ENCODE results near the gene IGF2R.
A peak's percentile ranks its signal among the peaks of the same experiment; 100 is the strongest.
"Not testable (repeated sequence)": the region's sequence is repeated elsewhere in the genome, so short reads cannot be mapped to it uniquely, and the experiment has no call there.

The IGF2R gene

DNA sequence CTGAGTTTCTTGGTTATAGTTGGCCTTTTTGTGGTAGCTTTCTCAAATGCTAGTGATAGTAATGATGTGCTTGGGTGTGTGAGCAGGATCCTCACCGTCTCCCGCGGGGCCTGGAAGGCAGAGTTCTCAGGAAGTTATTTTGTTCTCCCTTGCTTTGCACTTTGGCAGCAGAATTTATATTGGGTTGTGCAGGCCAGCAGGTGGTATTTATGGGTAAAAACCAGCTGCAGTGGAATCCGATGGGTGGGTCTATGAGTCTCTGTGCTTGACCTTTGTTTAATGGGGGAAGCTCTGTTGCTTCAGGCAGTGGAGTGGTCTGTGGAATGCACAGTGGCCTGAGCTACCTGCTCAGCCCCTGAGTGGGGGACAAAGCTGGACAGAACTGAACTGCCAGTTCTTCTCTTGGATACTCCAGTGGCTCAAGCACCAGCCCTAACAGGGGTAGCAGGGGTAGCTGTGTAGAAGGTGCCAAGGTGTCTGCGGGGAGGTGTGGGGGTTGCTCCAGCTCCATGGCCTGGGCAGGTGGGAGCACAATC lies 27.3 kb downstream of the IGF2R start:
- DNase-seq (ENCODE audit: low spot score), result no peak
- CTCF ChIA-PET, result interaction anchor here (0.6 kb wide), 1 partner anchor 268 kb away, joined by 3 read pairs; no protein-coding TSS in a partner anchor
- no peak overlapping the region; the same call in 1 of the 2 replicates for H3K27ac ChIP-seq
- TF ChIP-seq, protein P1, sequence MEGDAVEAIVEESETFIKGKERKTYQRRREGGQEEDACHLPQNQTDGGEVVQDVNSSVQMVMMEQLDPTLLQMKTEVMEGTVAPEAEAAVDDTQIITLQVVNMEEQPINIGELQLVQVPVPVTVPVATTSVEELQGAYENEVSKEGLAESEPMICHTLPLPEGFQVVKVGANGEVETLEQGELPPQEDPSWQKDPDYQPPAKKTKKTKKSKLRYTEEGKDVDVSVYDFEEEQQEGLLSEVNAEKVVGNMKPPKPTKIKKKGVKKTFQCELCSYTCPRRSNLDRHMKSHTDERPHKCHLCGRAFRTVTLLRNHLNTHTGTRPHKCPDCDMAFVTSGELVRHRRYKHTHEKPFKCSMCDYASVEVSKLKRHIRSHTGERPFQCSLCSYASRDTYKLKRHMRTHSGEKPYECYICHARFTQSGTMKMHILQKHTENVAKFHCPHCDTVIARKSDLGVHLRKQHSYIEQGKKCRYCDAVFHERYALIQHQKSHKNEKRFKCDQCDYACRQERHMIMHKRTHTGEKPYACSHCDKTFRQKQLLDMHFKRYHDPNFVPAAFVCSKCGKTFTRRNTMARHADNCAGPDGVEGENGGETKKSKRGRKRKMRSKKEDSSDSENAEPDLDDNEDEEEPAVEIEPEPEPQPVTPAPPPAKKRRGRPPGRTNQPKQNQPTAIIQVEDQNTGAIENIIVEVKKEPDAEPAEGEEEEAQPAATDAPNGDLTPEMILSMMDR (conservative IDR thresholded peaks at IDR 0.05; ENCODE audit: low read depth), result no peak
- POLR2A ChIA-PET (ENCODE audit: low non-redundant PET), result no interaction called here

DNA sequence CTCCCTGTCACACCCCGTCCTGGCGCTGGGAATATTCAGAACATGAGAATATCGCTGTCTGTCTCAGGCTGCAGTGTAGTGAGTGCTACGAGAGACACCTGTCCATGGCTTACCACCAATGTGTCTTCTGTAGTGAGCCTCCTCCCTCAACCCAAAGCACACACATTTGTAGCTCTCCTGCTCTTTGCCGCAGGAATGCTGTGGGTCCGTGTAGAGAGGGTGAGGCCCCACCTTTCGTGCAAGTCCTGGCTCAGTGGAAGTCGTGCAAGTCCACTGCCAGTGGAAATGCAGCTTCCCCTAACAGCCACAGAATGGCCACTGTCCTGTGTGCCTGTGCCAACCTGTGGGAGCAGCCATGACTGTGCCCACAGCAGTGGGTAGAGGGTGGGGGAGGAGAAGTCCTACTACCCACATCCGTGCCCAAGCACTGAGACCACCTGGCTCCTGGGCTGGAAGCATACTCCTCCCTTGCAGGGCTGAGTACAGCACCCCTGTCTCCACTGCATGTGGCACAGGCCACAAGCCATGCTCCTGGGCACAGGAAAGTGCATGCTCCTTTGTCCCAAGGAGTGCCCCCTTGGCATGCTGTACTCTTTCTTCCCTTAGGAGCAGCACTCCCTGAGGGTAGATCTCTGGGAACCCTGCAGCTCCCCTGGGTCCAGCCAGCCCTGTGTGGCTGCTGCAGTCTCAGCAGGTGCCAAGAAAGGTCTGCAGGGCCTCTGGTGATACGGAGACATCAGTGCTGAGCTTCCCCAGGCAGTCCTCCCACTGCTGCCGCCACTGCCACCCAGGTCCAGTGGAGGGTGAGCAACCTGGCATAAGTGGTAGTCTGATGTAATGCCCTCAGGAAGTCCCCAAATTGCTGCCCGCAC lies 28.0 kb downstream of the IGF2R start:
- POLR2A ChIA-PET (ENCODE audit: low non-redundant PET), result no interaction called here

DNA sequence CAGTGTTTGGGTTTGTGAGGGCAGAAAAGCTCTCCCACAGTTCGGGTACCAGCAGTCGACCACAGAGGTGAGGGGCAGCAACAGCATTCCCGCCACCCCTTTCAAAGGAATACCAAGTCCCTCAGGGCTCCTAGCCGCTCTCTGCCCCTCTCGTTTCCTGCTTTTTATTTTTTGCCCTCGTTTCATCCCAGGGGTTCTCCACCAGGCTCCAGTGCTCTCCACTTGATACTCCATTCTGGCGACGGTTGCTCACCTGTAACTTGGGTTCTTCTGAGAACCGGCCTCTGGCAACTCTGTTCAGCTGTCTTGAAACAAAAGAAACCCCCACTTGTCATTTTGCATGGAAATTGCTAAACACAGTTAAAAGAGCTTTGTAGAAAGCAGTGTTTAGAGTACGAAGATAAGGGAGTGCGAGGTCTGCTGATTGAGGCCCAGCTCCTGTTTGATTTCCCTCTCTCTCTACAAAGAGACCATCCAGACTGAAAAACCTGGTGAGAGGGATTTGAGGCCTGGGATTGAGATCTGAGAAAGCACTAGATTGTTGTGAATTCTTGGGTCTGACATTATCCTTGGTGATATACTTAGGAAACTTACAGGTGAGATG lies 28.7 kb downstream of the IGF2R start:
- ChIA-PET CTCF (no interaction called here), POLR2A (ENCODE audit: low non-redundant PET) (no interaction called here)
- no peak for DNase-seq (ENCODE audit: low spot score)
- TF ChIP-seq, protein P1 (conservative IDR thresholded peaks at IDR 0.05; ENCODE audit: low read depth), result no peak
- H3K27ac ChIP-seq, result no peak overlapping the region

More for the DNA sequence above, 28.0 kb downstream of the IGF2R start:
- TF ChIP-seq, protein P1 (conservative IDR thresholded peaks at IDR 0.05; ENCODE audit: low read depth), result no peak
- no peak overlapping the region; the same call in 1 of the 2 replicates for H3K27ac ChIP-seq
- CTCF ChIA-PET, result no interaction called here
- no peak for DNase-seq (ENCODE audit: low spot score)

DNA sequence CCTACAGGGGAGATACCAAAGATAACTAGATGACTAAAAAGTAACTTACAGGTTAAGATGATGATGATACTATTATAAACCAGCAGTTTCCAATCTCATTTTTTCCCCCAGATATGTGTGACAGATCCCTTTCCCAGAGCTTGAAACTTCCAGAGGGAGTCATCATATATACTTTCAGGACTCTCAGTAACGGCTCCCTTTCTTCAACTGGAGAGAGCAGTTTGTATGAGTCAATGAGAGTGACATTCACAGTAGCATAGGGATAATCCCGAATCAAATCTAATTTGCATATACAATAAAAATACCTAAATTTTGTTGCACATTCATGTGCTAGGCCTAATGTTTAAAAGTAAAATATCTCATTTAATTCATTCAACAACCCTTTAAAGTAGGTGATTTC lies 29.7 kb downstream of the IGF2R start:
- CTCF ChIA-PET, result interaction anchor here (0.6 to 0.7 kb wide), 2 partner anchors 9 to 121 kb away, joined by 3 read pairs; no protein-coding TSS in a partner anchor
- POLR2A ChIA-PET (ENCODE audit: low non-redundant PET), result no interaction called here
- no peak for DNase-seq (ENCODE audit: low spot score)
- TF ChIP-seq, protein P1 (conservative IDR thresholded peaks at IDR 0.05; ENCODE audit: low read depth), result no peak
- H3K27ac ChIP-seq, result no peak overlapping the region

DNA sequence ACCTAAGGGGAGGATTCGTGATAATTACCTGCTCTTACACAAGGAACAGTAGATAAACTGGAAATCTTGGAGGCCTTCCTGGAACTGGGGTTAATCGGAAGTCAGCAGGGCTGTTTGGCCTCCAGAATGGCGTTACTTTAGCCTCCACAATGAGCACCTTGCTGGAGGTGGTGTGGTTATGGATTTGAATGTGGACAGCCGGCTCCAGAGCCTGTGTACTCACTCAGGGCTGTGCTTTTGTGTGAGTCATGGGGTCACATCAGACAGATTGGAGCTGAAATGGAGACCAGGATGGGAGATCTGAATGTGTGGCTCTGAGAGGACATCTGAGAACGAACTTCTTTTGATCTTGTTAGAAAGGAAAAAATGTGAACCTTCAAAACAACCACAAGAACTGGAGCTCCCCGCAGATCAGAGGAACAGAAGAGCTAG lies 30.4 kb downstream of the IGF2R start:
- H3K27ac ChIP-seq, result no peak overlapping the region
- ChIA-PET CTCF (interaction anchor here (0.7 to 0.8 kb wide), 2 partner anchors 25 to 75 kb away, joined by 3 to 4 read pairs; no protein-coding TSS in a partner anchor), POLR2A (ENCODE audit: low non-redundant PET) (no interaction called here)
- DNase-seq (ENCODE audit: low spot score), result no peak
- TF ChIP-seq, protein P1 (conservative IDR thresholded peaks at IDR 0.05; ENCODE audit: low read depth), result no peak

DNA sequence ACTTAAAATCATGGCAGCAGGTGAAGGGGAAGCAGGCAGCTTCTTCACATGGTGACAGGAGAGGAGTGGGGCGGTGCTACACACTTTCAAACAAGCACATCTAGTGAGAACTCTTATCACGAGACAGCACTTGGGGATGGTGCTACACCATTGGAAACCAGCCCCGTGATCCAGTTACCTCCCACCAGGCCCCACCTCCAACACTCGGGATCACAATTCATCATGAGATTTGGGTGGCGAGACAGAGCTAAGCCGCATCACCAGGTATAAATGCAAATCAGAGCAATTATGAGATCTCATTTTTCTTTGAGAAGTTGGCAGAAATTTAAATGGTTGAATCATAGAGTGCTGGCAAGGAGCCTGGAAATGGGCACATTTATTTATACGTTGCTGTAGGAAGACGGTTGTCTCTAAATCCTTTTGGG lies 31.4 kb downstream of the IGF2R start:
- DNase-seq (ENCODE audit: low spot score), result peak; percentile 21
- ChIA-PET CTCF (no interaction called here), POLR2A (ENCODE audit: low non-redundant PET) (no interaction called here)
- peak overlapping the region; percentile 62 for H3K27ac ChIP-seq
- TF ChIP-seq, protein P1 (conservative IDR thresholded peaks at IDR 0.05; ENCODE audit: low read depth), result no peak

DNA sequence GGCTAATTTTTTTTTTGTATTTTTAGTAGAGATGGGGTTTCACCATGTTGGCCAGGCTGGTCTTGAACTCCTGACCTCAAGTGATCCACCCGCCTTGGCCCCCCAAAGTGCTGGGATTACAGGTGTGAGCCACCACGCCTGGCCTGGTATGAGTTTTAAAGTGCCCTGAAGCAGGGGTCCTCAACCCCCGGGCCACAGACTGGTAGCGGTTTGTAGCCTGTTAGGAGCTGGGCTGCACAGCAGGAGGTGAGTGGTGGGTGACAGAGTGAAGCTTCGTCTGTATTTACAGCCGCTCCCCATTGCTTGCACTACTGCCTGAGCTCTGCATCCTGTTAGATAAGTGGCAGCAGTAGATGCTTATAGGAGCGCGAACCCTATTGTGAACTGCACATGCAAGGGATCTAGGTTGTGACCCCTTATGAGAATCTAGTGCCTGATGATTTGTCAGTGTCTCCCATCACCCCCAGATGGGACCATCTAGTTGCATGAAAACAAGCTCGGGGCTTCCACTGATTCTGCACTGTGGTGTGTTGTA lies 32.1 kb downstream of the IGF2R start:
- CTCF ChIA-PET; POLR2A ChIA-PET (ENCODE audit: low non-redundant PET); DNase-seq (ENCODE audit: low spot score): not testable (repeated sequence)
- H3K27ac ChIP-seq, result peak overlapping the region; percentile 62
